Endothelial cell of umbilical vein (primary cell): ENCODE data around the gene ARHGEF16. TPM values are rescaled to one million over a fixed set of nuclear protein-coding genes. Genes with fewer than 3 reads are reported as not detected.

Experiments
- BruUV-seq: library from RNA; stranded (reverse); fragments of 400-500 nt; replicated peaks from 2 replicates; lab custom pipeline; 2021; lab: Mats Ljungman, UMichigan
- CTCF ChIA-PET: fragments of 300-600, 350-600 bp; sonication (Branson Sonifier 250); formaldehyde crosslinking; loops from one replicate; lab custom pipeline; 2021; ENCODE audit warnings: antibody characterized with exemption, inconsistent platforms; lab: Charles Lee
- POLR2A ChIA-PET: fragments of 300-600, 350-600 bp; sonication (Branson Sonifier 250); formaldehyde crosslinking; loops from one replicate; lab custom pipeline; 2021; ENCODE audit warnings: antibody characterized with exemption, inconsistent platforms; lab: Charles Lee
- DNase-seq: peaks from one replicate; pipeline ENCODE4 v3.0.0-alpha.2; 2011; ENCODE audit warnings: low read depth, low spot score
- FAIRE-seq: peaks from 2 replicates; lab custom pipeline; 2011; peaks lifted over from hg19 to GRCh38; lab: Jason Lieb, UNC
- H2AFZ ChIP-seq: 2 replicates; pipeline ENCODE4 v1.6.0; 2012; ENCODE audit warnings: low read depth, low read length, control low read depth, inconsistent platforms
- H3K27ac ChIP-seq: 2 replicates; pipeline ENCODE4 v1.5.1; 2011; ENCODE audit warnings: low read depth, mild to moderate bottlenecking, control low read depth, low read length, moderate library complexity; ENCODE audit not compliant: insufficient read depth
- H3K27me3 ChIP-seq, 2 experiments: 2 replicates each; pipeline versions ENCODE4 v1.6.0 to v1.6.1; 2011; ENCODE audit warnings: low read length in 2 of 2, mixed read lengths in 1 of 2; ENCODE audit not compliant: control insufficient read depth in 2 of 2, insufficient read depth in 2 of 2
- H3K36me3 ChIP-seq, 2 experiments: 2 replicates in 1 of 2; 3 replicates in 1 of 2; pipeline ENCODE4 v1.5.1; 2011; ENCODE audit warnings: low read length in 2 of 2, mild to moderate bottlenecking in 1 of 2, moderate library complexity in 1 of 2; ENCODE audit not compliant: control insufficient read depth in 2 of 2, insufficient read depth in 2 of 2; ENCODE audit errors: extremely low read depth in 1 of 2
- H3K4me1 ChIP-seq: 3 replicates; pipeline ENCODE4 v1.5.1; 2011; ENCODE audit warnings: mild to moderate bottlenecking, low read length; ENCODE audit not compliant: control insufficient read depth, insufficient read depth; ENCODE audit errors: extremely low read depth
- H3K4me2 ChIP-seq: 2 replicates; pipeline ENCODE4 v1.6.1; 2011; ENCODE audit warnings: low read length, control low read depth, mixed read lengths; ENCODE audit not compliant: insufficient read depth
- H3K4me3 ChIP-seq, 3 experiments: fragments of 200-600 bp in 1 of 3; sonication (generic), shearing (Covaris generic) in 1 of 3; replicated peaks in 1 of 3; 2 replicates each; pipeline ENCODE4 v1.5.1; 2011 to 2016; ENCODE audit warnings: control low read depth in 3 of 3, low read length in 3 of 3, mild to moderate bottlenecking in 2 of 3, inconsistent platforms in 1 of 3, low read depth in 1 of 3, moderate library complexity in 1 of 3; ENCODE audit not compliant: insufficient read depth in 1 of 3
- H3K79me2 ChIP-seq: 2 replicates; pipeline ENCODE4 v1.6.0; 2012; ENCODE audit warnings: low read length, inconsistent platforms; ENCODE audit not compliant: control insufficient read depth, insufficient read depth
- H3K9ac ChIP-seq: replicated peaks from 2 replicates; pipeline ENCODE3; 2011; ENCODE audit warnings: low read length, control low read depth; ENCODE audit not compliant: insufficient read depth; ENCODE audit errors: extremely low read depth
- H3K9me1 ChIP-seq: replicated peaks from 3 replicates; pipeline ENCODE4 v1.6.0; 2011; ENCODE audit warnings: mild to moderate bottlenecking, low read length; ENCODE audit not compliant: control insufficient read depth, insufficient read depth; ENCODE audit errors: extremely low read depth
- H3K9me3 ChIP-seq: replicated peaks from 2 replicates; pipeline ENCODE4 v1.5.1; 2012; ENCODE audit warnings: low read length, inconsistent platforms; ENCODE audit not compliant: control insufficient read depth, insufficient read depth
- H4K20me1 ChIP-seq: replicated peaks from 2 replicates; pipeline ENCODE3; 2011; ENCODE audit warnings: mild to moderate bottlenecking, low read length; ENCODE audit not compliant: control insufficient read depth, insufficient read depth; ENCODE audit errors: extremely low read depth
- CTCF ChIP-seq, 2 donors: IDR thresholded peaks; 1 replicate in 1 of 2; 2 replicates in 1 of 2; pipeline ENCODE4 v1.5.1; 2011; ENCODE audit warnings: low read length in 2 of 2, mild to moderate bottlenecking in 2 of 2, moderate library complexity in 2 of 2, control low read depth in 1 of 2, inconsistent platforms in 1 of 2, low read depth in 1 of 2; ENCODE audit not compliant: insufficient read depth in 1 of 2; ENCODE audit errors: extremely low read depth in 1 of 2
- EZH2 ChIP-seq: IDR thresholded peaks from 2 replicates; pipeline ENCODE4 v1.6.1; 2012; ENCODE audit warnings: borderline replicate concordance, low read depth, mild to moderate bottlenecking, moderate library complexity, low read length, inconsistent platforms; ENCODE audit not compliant: severe bottlenecking
- FOS ChIP-seq: IDR thresholded peaks from 2 replicates; pipeline ENCODE4 v1.6.1; 2011; ENCODE audit warnings: mild to moderate bottlenecking, low read length, moderate library complexity, borderline replicate concordance; ENCODE audit not compliant: insufficient read depth
- GATA2 ChIP-seq: IDR thresholded peaks from 2 replicates; pipeline ENCODE4 v1.7.0; 2011; ENCODE audit warnings: low read depth, mild to moderate bottlenecking, moderate library complexity, mixed read lengths, low read length; ENCODE audit not compliant: insufficient read length, insufficient read depth
- JUN ChIP-seq: IDR thresholded peaks from 2 replicates; pipeline ENCODE4 v1.6.1; 2011; ENCODE audit warnings: borderline replicate concordance, low read depth; ENCODE audit not compliant: insufficient read length, insufficient read depth
- MYC ChIP-seq: IDR thresholded peaks from one replicate; pipeline ENCODE4 v1.6.1; 2011; ENCODE audit warnings: mild to moderate bottlenecking, low read depth, low read length
- POLR2A ChIP-seq: IDR thresholded peaks from 2 replicates; pipeline ENCODE4 v1.6.1; 2012; ENCODE audit warnings: low read depth, mild to moderate bottlenecking, control low read depth, low read length
- POLR2AphosphoS5 ChIP-seq: IDR thresholded peaks from 2 replicates; pipeline ENCODE4 v1.6.1; 2012; ENCODE audit warnings: low read depth, mild to moderate bottlenecking, control low read depth, low read length, moderate library complexity; ENCODE audit not compliant: insufficient read depth
- dilution Hi-C: fragments of 300-500 bp; cut with MboI; formaldehyde crosslinking; loops from one replicate; pipeline ENCODE4 v1.15.0; 2019; ENCODE audit warnings: low sequenced_read_pairs; ENCODE audit not compliant: extremely low pct_ligation_motif_present
- intact Hi-C: fragments of 100-400 bp; cut with micrococcal nuclease; formaldehyde crosslinking; loops from one replicate; pipeline ENCODE4 v1.10.0; 2022
- polyA plus RNA-seq, 4 experiments: library from polyadenylated mRNA; depleted of rRNA in 3 of 4; stranded (reverse) in 3 of 4; unstranded in 1 of 4; fragments of >200 nt; gene quantifications; 2 replicates each; pipeline versions ENCODE4 v1.2.1 to v1.2.3, GENCODE V29; 2011 to 2012; ENCODE audit warnings: missing spikeins in 1 of 4
- total RNA-seq: library from RNA; stranded (reverse); gene quantifications from 2 replicates; pipeline ENCODE4 v1.2.3, GENCODE V29; 2021
- TF ChIP-seq, protein P1 (sequence below): IDR thresholded peaks from 2 replicates; pipeline ENCODE4 v1.6.1; 2011; ENCODE audit not compliant: insufficient read depth, insufficient read length

Gene ARHGEF16
- total and polyA plus RNA-seq, 2 donors (not counting 3 experiments of a cell fraction or from before 2014, with no cell fraction given), result 0.52 to 1.3 TPM

DNA sequence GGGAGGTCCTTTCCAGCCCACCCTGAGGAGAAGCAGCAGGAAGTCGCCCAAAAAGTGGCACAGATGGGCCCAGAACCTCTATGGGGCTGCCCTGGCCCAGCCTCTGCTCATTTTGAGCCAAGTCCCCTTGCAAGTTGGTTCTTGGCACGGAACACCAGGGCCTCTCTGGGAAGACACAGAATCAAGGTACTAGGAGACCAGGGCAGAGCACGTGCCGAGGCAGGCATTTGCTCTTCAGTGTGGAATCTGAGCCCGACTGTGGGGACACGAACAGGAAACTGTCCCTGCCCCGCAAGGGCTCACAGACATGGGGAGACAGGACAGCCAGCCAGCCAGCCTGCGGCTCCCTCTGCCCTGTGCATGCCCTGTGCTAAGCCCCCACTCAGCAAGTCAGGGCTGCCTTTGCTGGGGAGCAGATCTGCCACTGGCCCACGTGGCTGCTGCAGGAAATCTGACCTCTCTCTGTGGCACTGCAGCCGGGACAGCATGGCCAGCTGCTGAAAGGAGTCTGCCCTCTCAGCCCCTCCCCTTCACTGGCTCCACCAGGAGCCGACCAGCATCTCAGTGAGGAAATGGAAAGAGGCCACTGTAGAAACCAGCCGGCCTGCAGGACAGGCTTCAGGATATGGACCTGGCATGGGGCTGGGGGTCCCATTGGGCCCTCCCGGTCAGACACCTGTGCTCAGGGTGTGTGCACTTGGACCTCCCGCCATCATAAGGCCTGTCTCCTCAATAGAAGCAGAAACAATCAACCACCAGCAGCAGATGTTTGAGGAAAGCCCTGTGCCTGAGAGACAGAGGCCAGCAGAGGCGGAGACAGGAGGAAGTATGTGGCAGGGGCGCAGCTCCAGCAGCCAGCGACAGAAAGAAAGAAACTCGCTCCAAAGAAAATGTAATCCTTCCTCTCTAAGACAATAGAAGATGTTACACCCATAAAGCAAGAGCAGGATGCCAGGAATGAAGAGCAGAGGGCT lies 3.7 kb downstream of the ARHGEF16 start:
- FAIRE-seq, result no peak
- Histone ChIP-seq H3K79me2 (no peaks in the 10 kb centered on the region), H3K4me2 (no peak overlapping the region), H2AFZ (no peak overlapping the region), H3K4me1 (no peaks in the 10 kb centered on the region), H3K27ac (no peak overlapping the region), H3K9ac (no peak overlapping the region), H3K9me1 (no peaks in the 10 kb centered on the region), H3K36me3 (no peaks in the 10 kb centered on the region), H3K9me3 (no peaks in the 10 kb centered on the region), H3K4me3 (no peak overlapping the region), H3K27me3 (no peaks in the 10 kb centered on the region), H4K20me1 (no peaks in the 10 kb centered on the region)
- dilution Hi-C loops (no loop called here), intact Hi-C loops (no loop called here)
- no peak for DNase-seq
- ChIA-PET POLR2A (no interaction called here), CTCF (interaction anchor here (1.2 to 1.9 kb wide), 5 partner anchors 14 to 269 kb away, joined by 3 to 8 read pairs (median 3); no protein-coding TSS in a partner anchor)
- TF ChIP-seq JUN (no peak), FOS (no peak), GATA2 (no peak), POLR2A (no peak), EZH2 (no peak), CTCF (IDR thresholded peaks at IDR 0.05; ENCODE audit: extremely low read depth in 1 of 2, insufficient read depth in 1 of 2, low read depth in 1 of 2, low read length in 2 of 2) (no peak), POLR2AphosphoS5 (no peak), MYC (no peak)
- TF ChIP-seq, protein P1, sequence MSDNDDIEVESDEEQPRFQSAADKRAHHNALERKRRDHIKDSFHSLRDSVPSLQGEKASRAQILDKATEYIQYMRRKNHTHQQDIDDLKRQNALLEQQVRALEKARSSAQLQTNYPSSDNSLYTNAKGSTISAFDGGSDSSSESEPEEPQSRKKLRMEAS, result no peak
- BruUV-seq, result no TSS peak
